ENCODE data around the gene PAN2.
"Not testable (repeated sequence)": the region's sequence is repeated elsewhere in the genome, so short reads cannot be mapped to it uniquely, and the experiment has no call there.

Gene PAN2

DNA sequence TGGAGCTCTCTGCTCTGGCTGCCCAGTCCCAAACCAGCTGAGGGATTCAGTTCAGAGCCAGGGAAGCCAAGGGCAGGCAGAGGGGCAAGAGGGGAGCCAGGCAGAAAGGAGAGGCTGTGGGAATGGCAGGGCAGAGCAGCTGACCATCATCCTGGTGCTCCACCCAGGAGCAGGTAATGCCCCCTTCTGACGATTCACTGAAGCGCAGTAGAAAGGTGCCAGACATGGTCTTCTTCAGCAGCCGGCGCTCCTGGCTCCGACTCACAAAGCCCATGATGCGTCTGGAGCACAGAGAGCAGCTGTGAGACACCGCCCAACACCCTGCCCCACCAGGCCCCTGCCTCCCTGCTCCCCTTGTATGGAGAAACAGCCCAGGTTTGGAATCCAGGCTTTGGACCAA lies 12.9 kb upstream of the PAN2 start:
- no peak for DNase-seq

DNA sequence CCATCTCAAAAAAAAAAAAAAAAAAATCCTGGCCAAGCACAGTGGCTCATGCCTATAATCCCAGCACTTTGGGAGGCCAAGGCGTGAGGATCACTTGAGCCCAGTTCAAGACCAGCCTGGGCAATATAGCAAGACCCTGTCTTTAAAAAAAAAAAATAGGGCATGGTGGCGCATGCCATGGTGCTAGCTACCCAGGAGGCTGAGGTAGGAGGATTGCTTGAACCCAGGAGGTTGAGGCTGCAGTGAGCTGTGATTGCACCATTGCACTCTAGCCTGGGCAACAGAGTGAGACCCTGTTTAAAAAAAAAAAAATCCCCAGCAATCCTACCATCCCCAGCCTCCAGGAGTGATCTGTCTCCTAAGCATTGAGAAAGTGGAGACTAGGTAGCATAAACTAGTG lies 8.5 kb upstream of the PAN2 start:
- DNase-seq: not testable (repeated sequence)

DNA sequence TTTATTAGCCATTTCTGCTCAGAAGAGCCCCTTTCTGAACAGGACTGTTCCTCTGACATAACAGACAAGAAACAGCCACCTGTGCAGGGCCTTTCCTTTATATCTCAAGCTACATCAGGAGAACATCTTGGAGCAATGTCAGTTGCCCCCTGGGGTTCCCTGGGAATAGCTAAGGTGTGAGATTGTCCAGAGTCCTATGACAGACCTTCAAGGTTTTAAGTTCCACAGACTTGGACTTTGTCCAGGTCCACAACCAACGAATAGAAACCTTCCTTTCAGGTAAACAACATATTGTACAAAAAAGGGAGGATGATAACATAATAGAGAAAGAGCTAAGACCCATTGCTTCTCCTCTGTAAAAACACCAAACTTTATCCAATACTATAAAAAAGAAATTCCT lies 7.8 kb upstream of the PAN2 start:
- DNase-seq: no peak

DNA sequence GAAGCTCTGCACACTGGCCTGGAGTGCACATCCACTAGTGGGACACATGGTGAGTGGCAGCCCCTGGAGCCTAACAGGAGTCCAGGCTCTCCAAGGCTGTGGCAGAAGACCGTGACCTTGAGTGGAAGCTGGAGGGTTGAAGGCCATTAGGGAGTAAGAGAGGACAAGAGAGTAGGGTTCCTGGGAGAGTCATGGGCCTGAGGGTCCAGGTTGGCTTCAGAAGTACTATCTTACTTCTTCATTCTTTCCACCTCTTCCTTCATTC lies 5.3 kb upstream of the PAN2 start:
- DNase-seq: no peak

DNA sequence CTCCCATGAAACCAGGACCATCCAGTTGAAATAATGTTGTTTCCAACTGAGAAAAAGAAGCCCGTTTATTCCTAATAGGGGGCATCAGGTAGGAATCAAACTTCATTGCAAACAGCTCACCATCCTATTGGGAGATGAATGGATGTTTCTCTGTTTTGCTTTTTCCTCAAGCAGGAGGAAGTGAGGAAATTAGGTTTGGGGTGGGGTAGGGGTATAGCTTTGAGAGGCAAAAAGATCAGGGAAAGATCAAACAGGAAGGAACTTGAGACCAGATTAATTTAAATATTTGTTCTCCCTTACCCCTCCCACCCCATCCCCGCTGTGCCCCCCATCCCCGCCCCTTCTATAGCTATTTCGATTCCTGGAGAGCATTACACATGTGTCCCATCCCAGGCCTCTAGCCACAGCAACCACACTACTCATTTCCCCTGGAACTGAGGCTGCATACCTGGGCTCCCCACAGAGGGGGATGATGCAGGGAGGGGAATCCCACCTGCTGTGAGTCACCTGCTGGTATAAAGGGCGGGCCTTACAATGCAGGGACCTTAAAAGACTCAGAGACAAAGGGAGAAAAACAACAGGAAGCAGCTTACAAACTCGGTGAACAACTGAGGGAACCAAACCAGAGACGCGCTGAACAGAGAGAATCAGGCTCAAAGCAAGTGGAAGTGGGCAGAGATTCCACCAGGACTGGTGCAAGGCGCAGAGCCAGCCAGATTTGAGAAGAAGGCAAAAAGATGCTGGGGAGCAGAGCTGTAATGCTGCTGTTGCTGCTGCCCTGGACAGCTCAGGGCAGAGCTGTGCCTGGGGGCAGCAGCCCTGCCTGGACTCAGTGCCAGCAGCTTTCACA lies 4.7 kb upstream of the PAN2 start, which contains the start of gene IL23A:
Gene IL23A, plus strand, starts transcription at position 577 of the 850 bp plus-strand sequence. Its CDS starts 161 bp downstream, at position 738.
- DNase-seq: peak; percentile 68

DNA sequence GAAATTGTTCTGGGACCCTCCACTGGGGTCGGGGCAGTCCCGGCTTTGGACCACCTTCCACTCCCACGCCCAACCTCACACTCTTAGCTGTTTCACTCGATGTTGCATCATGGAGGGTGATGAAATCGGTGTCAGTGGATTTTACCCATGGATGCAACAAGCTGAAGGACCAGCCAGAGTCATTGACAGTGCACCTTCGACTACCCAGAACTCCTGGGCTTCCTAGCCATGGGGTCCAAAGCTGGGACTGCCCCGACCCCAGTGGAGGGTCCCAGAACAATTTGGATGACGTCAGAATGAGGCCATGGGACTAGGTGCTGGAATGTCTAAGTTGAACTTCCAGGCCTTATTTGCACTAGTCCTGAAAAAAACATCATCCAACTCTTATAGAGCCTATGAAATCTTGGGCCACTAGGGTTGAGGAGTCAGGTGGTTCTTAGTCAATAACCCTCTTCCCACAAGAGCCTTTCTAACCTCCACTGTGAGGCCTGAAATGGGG lies 4.0 kb upstream of the PAN2 start:
- no peak for DNase-seq

DNA sequence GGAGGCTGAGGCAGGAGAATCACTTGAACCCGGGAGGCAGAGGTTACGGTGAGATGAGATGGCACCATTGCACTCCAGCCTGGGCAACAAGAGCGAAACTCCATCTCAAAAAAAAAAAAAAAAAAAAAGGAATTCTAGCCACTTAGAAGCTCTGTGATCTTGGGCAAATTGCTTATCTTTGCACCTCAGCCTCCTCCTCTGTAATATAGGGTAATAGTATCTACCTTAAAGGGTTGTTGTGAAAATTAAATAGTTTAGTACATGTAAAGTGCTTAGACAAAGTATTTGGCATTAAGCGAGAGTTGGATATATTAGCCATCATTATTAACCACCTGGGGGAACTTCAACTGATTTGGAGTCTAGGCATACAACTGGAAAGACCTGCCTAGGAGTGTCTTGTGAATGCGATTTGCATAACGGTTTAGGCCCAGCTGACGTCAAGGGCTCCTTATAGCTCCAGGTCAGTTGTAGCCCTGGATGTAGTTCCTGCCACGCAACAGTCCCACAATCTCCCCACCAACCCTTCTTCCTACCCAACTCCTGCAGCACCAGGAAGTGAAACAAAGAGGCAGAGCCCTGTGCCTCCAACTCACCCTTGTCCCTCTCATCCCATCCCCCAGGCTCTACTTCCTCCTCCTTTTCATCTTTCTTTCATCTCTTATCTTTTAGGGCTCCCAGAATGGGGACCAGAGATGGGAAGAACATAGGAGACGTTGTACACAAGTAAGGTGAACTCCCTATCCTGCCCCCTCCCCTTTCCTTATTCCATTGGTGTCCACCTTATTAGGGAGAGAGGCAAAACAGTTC lies 2.8 kb upstream of the PAN2 start:
- DNase-seq: no peak

DNA sequence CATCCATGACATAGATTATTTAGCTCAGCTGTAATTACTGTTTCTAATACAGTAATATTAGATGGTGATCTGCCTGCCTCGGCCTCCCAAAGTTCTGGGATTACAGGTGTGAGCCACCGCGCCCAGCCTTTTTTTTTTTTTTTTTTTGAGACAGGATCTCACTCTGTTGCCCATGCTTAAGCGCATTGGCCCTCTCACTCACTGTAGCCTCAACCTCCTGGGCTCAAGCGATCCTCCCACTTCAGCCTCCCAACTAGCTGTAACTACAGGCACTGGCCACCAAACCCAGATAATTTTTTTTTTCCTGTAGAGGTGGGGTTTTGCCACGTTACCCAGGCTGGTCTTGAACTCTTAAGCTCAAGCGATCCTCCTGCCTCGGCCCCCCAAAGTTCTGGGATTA lies 1.7 kb upstream of the PAN2 start:
- DNase-seq: not testable (repeated sequence)

DNA sequence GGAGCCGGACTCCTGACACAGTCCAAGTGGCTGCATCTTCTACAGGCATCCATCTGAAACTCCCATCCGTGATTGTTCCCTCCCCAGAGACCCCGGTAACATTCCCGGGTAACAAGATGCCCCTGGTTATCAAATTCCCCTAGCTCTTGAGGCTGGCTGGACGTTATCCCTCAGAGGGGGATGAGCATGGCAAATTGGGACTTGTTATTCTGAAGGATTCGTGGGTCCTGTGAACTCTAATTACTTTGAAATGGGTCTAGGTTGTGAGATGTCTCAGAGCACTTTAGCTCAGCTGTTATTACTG lies 642 bp upstream of the PAN2 start:
- no peak for DNase-seq

DNA sequence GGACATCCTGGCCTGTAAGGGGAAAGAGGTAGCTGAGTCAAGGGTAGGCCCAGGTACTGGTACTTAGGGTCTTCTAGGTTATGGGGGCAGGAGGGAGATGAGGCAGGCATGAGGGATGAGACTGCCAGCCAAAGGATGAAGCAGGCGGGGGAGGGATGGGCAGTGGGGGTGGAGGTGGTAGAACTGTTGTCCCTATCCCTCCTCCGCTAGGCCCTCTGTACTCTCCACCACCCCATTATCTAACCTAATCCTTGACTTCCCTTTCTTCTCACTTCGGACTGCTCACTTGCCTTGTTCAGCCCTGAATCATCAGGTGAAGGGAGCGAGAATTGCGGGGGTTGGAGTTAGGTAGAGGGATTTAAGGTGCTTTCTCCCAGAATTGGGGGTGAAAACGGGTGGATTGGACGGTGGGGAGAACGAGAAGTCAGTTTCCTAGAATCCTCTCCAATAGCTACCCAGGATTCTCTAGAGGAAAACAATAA lies 562 bp downstream of the PAN2 start:
- DNase-seq: no peak

DNA sequence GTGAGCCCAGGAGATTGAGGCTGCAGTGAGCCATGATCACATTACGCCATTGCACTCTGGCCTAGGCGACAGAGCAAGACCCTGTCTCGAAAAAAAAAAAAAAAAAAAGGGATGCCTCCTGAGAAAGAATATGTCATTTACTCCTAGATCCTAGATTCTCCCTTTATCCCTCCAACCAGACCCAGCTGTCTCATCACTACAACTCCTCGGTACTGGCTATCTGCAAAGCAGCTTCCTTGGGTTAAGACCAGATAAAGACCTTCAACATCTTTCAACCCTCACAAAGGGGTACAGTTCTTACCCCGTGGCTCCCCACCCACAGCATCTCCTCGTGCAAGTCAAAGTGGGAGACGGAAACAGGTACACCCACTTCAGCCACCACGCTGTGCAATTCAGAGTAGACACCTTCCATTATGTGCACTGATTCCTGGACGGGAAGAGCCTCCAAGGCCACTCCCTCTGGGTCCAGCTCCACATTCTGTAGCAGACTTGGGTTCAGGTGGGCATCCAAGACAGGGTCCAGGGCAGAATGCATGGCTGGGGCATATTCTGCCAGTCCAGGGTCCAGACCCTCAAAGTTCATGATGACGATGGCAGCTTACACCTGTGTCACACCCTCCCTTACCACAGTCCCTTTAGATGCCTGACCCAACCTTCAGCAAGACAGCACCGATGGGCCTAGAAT lies 1.1 kb downstream of the PAN2 start:
- no peak for DNase-seq

DNA sequence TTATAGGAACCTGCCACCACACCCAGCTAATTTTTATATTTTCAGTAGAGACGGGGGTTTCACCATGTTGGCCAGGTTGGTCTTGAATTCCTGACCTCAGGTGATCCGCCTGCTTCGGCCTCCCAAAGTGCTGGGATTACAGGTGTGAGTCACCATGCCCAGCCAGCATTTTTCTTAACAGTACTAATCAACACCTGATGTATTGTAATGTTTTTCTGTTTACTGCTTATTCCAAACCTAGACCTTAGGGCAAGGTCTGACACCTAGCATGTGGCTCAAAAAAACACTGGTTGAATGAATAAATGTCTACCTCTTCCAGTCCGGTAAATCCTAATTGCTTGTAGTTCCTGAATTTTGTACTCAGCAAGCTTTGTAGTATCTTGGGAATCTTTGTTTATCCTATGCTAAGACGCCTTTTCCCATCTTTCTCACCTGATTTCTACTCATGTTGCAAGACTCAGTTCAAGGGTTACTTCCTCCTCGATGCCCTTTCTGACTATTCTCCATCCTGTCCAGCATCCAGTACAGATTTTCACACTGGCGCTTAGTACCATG lies 2.8 kb downstream of the PAN2 start:
- no peak for DNase-seq

DNA sequence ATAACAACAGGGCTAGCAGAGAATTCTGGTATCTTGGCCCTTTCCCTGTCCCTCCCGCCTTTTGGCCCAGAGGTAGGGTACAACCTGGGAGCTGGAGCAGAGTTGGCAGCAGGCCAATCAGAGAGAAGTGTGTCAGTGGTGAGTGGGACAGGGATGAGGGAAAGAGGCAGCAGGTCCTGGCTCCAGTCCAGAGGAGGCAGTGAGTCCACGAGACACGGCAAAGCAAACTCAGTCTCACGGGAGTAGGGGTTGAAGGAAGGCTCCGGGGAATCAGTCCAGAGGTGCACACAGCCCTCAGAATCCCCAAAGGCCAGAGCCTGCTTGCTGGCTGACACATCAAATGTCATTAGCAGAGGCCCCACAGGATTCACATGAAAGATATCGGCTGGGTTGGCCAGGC lies 7.3 kb downstream of the PAN2 start:
- no peak for DNase-seq

DNA sequence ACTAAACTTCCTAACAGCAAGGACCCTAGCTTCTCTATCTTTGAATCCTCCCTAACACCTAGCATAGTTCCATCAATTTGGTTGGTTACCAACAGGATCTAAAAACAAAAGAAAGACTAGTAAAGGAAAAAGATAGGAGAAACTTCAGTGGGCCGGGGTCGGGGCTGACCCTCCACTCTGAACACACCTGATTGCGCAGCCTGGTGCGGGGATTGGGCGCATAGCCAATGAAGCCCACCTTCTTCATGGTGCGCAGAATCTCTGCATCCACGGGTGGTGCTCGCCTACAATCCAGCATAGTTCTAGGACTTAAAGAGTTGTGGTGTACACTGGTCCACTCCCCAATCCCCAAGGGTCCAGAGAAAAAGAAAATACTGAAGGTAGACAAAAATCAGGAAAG lies 7.7 kb downstream of the PAN2 start:
- DNase-seq: no peak

DNA sequence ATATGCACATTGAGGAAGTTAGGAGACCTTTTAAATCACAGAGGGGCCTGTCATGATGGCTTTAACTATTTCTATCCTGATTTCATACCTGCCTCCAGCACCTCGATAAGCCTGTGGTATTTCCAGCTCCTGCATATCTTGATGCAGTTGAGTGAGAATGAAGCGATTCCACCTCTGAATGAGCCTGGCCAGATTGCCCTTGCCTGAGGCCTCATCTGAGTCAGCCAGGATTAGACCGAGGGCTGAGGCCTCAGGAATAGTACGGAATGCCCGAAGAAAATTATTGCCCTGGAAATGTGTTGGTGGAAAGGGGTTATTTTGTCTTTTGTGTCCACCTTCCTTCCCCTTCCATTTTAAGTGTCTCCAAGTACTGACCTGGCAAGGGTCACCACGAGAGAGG lies 9.6 kb downstream of the PAN2 start:
- DNase-seq: no peak

DNA sequence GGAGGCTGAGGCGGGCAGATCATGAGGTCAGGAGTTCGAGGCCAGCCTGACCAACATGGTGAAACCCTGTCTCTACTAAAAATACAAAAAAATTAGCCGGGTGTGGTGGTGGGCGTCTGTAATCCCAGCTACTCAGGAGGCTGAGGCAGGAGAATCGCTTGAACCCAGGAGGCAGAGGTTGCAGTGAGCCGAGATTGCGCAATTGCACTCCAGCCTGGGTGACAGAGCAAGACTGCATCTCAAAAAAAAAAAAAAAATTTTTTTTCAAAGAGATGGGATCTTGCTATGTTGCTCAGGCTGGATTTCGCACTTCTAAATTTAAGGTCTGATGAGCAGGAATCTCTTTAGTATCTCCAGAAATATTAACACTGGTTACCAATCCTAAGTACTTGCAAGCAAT lies 12.2 kb downstream of the PAN2 start:
- not testable (repeated sequence) for DNase-seq

DNA sequence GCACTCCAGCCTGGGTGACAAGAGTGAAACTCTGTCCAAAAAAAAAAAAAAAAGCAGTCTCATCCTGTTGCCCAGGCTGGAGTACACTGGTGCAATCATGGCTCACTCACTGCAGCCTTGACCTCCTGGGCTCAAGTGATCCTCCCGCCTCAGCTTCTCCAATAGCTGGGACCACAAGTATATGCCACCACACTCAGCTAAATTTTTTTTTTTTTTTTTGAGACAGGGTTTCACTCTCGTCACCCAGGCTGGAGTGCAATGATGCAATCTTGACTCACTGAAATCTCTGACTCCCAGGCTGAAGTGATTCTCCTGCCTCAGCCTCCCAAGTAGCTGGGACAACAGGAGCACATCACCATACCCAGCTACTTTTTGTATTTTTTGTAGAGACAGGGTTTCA lies 12.8 kb downstream of the PAN2 start:
- DNase-seq: no peak

DNA sequence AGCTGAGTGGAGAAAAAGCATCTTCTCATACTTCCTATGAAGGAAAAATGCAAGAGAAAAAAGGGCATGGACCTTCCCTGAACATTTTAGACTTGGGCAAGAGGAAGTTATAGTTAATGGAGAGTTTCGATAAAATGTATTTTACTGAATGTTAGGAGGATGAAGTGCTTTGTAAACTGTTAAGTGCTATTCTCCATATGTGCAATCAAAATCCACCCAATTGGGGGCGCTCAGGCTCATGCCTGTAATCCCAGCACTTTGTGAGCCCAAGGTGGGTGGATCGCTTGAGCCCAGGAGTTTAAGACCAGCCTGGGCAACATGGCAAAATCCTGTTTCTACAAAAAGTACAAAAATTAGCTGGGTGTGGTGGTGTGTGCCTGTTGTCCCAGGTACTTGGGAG lies 16.1 kb downstream of the PAN2 start:
- no peak for DNase-seq

DNA sequence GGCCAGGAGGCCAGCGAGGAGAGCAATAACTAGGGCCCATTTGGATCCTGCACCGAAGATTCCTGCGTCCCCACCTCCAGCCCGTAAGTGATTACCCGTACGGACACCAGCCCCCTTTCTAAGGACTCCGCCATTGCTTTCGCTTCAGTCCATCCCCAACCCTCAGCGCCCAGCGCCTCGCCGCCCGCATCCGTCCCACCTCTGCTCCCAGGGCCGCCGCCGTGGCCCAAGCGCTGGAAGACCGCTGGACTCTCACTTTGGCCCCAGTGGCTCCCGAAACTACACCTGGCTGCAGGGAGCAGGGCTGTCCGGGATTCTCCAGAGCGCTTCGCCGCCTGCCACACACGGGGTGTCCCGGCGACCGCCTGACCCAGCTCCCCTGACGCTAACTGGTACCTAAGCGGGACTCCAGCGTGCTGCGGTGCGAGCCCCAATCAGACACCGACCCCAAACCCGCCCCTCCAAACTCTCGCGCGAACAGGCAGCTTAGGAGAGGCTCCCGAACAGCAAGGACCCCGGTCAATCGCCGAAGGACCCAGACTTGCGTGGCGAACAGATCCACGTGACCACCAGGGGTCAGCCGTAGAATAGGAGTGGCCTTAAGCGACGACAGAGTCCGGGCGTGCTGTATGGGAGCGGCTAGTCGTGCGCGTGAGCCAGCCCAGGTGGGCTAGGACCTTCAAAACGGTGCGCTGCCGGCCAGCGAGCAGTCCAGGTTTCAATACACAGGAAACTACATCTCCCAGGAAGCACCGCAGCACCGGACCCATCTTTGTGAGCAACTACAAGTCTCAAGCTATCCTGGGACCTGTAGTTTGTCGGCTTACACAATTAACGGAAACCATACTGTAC lies 18.0 kb downstream of the PAN2 start, which contains the start of gene CNPY2:
Gene CNPY2, minus strand, starts transcription at position 367 of the 852 bp plus-strand sequence. CDS start 771 bp downstream, outside the sequence.
- peak; percentile 98 for DNase-seq

DNA sequence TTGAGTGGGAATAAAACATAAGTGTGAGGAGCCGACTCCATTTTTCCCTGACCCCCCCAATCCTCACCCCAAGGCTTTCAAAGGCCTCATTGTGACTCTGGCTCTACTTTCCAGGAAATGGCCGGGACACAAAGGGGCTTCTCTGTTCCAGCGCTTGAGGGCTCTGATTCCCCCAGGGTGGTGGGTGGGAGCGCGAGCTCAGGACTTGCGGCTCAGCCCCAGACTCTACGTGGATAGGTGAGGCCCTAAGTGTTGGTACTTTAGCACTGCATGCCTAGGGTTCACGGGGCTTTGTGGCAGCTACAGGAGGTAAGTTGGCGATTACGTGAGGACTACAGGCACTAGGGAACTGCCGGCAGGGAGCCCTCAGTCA lies 18.6 kb downstream of the PAN2 start:
- DNase-seq: no peak

DNA sequence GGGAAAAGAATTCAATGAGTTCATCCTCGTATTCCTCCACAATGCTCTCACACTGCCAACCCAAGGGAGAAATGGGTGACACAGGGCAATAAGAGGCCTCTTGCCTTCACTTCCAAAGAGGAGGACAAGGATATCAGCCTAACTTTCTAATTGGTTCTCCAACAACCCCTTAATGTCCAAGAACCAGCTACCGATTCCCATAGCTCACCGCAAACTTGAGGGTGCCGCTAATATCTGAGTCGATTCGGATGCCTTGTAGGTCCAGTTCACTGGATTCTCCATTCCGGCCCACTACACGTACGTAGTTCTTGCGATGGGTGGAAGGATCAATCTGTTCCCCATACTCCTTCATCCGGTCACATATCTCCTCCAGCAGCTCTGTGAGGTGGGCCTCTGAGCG lies 22.8 kb downstream of the PAN2 start:
- no peak for DNase-seq

DNA sequence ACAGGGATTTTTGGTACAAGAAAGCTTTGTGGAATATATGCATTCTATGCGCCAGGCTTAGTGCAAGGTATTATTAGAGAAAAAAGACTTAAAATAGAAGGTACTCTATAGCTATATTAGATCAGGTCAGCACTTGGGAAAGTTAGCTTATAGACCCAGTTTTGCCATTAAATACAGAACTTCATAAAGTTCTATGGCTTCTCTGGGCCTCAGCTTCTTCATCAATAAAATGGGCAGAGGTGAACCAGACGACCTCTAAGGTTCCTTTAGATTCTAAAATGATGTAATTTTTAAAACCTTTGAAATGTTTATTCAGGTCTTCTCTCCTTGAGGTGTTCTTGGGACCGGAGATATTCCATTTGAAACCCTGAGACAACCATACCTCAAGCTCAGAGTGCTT lies 25.1 kb downstream of the PAN2 start:
- DNase-seq: no peak
